ENCODE data around the gene EXOC3.

EXOC3 gene

DNA sequence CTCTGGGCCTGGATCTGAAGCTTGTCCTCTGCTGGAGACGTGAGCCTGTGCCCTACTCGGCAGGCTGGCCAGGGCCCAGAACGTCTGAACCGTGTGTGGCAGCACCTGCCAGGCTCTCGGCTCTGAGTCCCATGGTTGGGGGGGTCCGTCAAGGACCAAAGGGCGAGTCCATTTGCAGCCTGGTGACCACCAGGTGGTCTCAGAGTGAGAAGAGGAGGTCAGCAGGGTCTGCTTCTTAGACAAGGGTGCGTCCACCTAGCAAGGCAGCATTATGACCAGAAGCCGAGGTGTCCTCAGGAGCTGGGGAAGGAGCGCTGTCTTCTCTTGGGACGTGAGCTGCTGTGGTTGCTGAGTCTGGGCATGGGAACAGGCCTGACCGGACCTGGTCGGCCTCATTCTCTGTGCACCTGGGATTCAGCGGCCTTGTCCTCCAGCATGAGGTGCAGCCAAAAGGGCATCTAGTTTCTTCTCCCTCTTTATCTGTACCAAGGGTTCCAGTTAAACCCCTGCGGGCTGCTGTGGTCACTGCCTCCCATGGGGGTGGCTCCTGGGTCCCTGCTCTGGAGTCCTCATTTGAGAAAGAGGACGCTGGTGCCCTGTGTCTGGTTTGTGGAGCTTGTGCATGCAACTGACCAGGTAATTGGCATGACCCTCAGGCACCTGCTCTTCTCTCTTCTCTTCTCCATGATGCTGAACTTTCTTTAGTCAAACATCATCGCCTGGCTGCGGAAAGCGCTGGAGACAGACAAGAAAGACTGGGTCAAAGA lies 14.4 kb downstream of the EXOC3 start:
- no peak for DNase-seq (ENCODE audit: low spot score)

GRCh38 chr5:458547-459353 lies 15.8 kb downstream of the EXOC3 start:
- DNase-seq (ENCODE audit: low spot score), result no peak

DNA sequence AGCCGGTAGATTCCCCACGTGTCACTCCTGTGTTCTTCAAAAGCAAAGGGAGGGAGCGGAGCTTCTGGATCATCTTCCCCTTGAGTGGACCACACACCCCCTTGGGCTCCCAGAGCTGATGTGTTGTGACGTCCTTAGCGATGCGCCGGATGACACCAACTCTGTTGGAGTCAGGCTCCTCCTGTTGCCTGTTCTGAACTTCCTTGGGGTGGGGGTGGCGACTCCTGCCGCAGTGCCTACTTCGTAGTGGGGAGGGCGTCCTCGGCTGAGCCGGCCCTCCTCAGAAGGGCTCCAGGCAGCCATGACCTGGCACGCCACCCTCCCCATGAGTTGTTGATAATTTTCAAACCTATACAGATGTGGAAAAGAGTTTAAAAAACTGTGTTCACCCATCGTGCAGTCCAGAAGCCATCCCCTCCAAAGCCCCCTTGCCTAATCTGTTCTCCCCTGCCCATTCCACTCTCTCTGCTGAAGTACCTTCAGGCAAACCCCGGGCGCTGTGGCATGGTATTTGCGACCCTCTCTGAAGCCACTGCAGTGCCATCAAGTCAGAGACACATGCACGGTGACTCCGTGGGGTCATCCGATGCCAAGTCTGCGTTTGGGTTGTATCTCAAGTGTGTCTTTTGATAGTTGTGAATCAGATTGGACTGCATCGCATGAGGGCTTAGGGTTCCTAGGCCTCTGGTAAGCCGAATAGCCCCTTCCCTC lies 16.7 kb downstream of the EXOC3 start:
- no peak for DNase-seq (ENCODE audit: low spot score)

- no peak for DNase-seq (ENCODE audit: low spot score)
Measured at GRCh38 chr5:460273-460625, 17.3 kb downstream of the EXOC3 start.

DNA sequence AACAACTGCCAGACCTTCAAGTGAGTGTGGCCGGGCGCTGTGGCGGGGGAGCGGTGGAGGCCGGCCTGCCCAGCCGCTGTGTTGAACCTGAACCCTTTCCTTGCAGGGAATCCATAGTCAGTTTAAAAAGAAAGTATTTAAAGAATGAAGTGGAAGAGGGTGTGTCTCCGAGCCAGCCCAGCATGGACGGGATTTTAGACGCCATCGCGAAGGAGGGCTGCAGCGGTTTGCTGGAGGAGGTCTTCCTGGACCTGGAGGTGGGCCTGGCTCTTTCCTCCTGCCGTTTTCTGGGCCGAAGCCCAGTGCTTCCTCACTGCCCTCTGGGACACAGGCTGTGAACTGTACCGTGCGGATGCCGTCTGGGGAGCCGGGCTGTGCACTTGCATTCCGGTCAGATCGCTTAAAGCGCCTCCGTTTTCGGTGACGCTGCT lies 19.1 kb downstream of the EXOC3 start:
- DNase-seq (ENCODE audit: low spot score), result no peak

DNA sequence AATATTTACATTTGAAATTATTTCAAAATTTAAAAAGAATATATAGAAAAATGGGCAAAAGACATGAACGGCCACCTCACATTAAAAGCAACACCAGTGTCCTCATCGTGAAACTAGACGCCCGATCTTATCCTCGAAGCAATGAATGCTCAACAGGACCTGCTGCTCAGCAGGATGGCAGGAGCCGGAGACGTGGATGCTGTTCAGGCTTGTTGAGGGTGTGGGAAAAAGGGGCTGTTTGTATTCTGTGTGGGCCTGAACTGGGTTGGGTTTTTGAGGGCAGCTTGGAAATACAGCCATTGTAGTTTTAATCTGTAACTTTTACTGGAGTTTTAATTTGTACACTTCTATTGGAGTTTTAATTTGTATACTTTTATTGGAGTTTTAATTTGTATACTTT lies 20.3 kb downstream of the EXOC3 start:
- DNase-seq (ENCODE audit: low spot score), result no peak

DNA sequence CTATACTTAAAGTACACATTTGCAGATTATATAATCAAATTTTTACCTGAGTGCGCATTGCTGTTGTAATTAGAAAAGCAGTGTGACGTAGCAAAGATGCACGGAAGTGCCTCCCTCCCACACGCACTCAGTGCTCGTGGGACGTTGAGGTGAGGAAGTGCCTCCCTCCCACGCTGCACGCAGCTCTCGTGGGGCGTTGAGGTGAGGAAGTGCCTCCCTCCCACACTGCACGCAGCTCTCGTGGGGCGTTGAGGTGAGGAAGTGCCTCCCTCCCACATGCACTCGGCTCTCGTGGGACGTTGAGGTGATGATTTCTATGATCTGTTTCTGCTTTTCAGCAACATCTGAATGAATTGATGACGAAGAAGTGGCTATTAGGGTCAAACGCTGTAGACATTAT lies 21.0 kb downstream of the EXOC3 start:
- no peak for DNase-seq (ENCODE audit: low spot score)

DNA sequence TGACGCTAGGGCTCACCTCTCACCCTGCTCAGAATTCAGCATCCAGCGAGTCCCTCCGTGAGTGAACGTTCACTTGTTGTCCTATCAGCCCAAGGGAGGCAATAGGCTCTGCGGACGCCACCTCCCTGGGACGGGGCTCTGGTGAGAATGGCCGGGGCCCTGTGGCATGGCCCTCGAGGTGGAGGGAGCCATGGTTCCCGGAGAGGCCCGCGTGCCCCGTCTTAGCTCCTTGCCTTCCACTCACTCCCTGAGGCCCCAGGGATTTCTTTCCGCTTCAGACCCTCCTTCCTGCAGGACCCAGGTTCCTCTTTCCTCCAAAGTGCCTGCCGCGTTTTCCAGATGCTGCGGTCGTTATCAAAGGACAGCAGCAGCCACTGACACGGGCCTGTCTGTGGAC lies 21.5 kb downstream of the EXOC3 start:
- no peak for DNase-seq (ENCODE audit: low spot score)

- no peak for DNase-seq (ENCODE audit: low spot score)
Measured at GRCh38 chr5:464843-465590, 22.0 kb downstream of the EXOC3 start.

DNA sequence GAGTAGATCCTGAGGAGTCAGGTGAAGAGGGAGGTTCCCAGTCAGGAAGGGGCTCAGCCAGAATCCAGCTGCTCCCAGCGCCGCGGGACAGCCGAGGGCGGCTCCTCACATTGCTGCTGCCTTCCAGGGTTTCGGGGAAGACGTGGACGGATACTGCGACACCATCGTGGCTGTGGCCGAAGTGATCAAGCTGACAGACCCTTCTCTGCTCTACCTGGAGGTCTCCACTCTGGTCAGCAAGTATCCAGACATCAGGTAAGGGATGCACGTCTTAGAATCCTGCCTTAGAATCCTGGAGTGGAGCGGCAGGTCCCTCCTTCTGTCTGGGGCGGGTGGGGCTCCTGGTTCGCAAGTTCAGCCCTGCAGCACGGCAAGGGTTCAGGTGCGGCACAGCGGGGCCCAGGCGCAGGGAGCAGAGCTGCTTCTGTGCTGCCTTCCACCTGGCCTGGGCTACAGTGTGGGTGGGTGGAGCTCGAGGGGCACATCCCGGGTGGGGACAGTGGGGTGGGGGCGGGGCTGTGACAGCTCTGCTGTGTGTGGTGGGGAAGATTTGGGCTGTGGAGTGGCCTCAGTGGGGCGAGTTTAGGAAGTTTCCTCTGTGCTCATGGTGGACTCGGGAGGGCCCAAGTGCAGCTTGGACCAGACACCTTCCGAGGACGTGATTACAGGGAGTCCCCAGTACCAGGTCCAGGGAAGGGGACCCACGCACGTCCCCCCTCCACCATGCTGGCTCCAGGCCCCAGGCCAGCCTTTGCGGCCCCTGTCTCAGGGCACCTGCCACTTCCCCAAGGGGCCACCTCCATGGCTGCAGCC lies 22.8 kb downstream of the EXOC3 start:
- DNase-seq (ENCODE audit: low spot score), result no peak

- no peak for DNase-seq (ENCODE audit: low spot score)
Measured at GRCh38 chr5:466661-467310, 23.8 kb downstream of the EXOC3 start.

- no peak for DNase-seq (ENCODE audit: low spot score)
Measured at GRCh38 chr5:468401-468800, 25.4 kb downstream of the EXOC3 start.

DNA sequence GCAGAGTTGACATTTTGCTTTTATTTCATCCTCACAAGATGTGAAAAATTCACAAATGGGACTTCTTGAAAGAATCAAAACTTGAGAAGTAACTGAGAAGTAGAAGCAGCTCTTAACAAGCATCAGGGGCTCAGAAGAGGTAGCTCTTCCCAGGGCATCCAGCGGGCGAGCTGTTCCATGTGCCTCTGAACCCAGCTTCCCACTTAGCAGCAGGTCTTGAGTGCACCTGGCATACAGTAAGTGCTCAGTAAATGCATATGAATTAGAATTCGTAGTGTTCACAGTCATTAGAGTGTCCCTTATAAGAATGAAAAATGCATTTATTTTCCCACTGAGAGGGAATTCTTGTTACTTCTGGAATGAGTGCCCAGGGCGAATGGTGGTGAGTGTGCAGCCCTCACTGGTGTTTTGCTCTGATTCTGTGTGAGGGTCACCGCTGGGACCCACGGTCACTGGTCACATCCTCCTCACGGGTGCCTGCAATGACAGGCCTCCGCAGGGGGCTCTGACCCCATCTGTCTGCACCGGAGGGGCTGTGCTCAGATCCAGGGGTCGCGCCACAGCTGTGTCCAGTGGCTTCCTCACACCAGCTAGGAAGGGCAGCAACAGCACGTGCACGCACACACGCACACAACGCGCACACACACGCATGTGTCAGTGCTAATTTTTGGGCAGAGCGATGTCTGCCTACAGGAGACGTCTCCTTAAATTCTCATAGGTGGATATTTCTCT lies 26.9 kb downstream of the EXOC3 start:
- no peak for DNase-seq (ENCODE audit: low spot score)

- DNase-seq (ENCODE audit: low spot score), result no peak
Measured at GRCh38 chr5:470961-471749, 28.2 kb downstream of the EXOC3 start.

GRCh38 chr5:471750-472058 lies 28.7 kb downstream of the EXOC3 start:
- no peak for DNase-seq (ENCODE audit: low spot score)

GRCh38 chr5:472076-472655 lies 29.2 kb downstream of the EXOC3 start:
- DNase-seq (ENCODE audit: low spot score), result no peak

GRCh38 chr5:472656-473550 lies 29.9 kb downstream of the EXOC3 start:
- peak; percentile 92 for DNase-seq (ENCODE audit: low spot score)

Data from ecto neural progenitor cell (in vitro differentiated cells).